ENCODE measurements around the gene RGS6.

- TF ChIP-seq CTCF (conservative IDR thresholded peaks at IDR 0.05; ENCODE audit: low read depth, low read length) (no peak), USF2 (IDR thresholded peaks at IDR 0.05; ENCODE audit: low read depth, low read length) (no peak), MXI1 (IDR thresholded peaks at IDR 0.05; ENCODE audit: borderline replicate concordance, low read depth, low read length) (no peak), RFX5 (IDR thresholded peaks at IDR 0.05; ENCODE audit: low read depth, low read length) (no peak), SMC3 (IDR thresholded peaks at IDR 0.05; ENCODE audit: low read depth, low read length) (no peak), POLR2A (IDR thresholded peaks at IDR 0.05; ENCODE audit: low read depth, low read length) (no peak), ELK1 (IDR thresholded peaks at IDR 0.05; ENCODE audit: borderline replicate concordance, low read depth, low read length) (no peak), CEBPB (IDR thresholded peaks at IDR 0.05; ENCODE audit: low read depth, low read length) (no peak), FOS (IDR thresholded peaks at IDR 0.05; ENCODE audit: low read depth, low read length) (no peak)
Observed at GRCh38 chr14:72052356-72052755, 120.1 kb downstream of the RGS6 start.
